ENCODE data around the gene GLA. TPM values are rescaled to one million over a fixed set of nuclear protein-coding genes. Genes with fewer than 3 reads are reported as not detected.
A peak's percentile ranks its signal among the peaks of the same experiment; 100 is the strongest.

The GLA gene
- total and polyA plus RNA-seq, 9 of the 15 experiments (the other 6 are each of a cell fraction or from before 2014, with no cell fraction given): 41.7 to 146 (median 73.8) TPM

- TF ChIP-seq ZNF318 (IDR thresholded peaks at IDR 0.05; ENCODE audit: borderline replicate concordance in 1 of 2, low read depth in 1 of 2): 0 out of 4 replicates have a peak, but pooled peaks of 1 of the 2 experiments have one; percentile 40
- no peak for TF ChIP-seq ATF6 (CRISPR knock-in tag; IDR thresholded peaks at IDR 0.05)
- TF ChIP-seq CLOCK (CRISPR knock-in tag; IDR thresholded peaks at IDR 0.05; ENCODE audit: borderline replicate concordance): no peak
- peak; percentile 60; the same call in 1 of the 2 replicates for TF ChIP-seq NR2C1 (IDR thresholded peaks at IDR 0.05)
- peak; percentile 59; the same call in 1 of the 2 replicates for TF ChIP-seq NR2C1 (tag; IDR thresholded peaks at IDR 0.05)
- no peak for TF ChIP-seq CEBPZ (IDR thresholded peaks at IDR 0.05; ENCODE audit: borderline replicate concordance, low read depth, low read length)
- no peak for TF ChIP-seq HDAC8 (tag; IDR thresholded peaks at IDR 0.05)
Observed at GRCh38 chrX:101390664-101391525, 16.8 kb downstream of the GLA start, which contains the start of gene RPL36A (continued).

All from K562 (cell line).